Vagina (tissue), 2 donors: Measurements from ENCODE around the gene IVNS1ABP. TPM values are rescaled to one million over a fixed set of nuclear protein-coding genes. Genes with fewer than 3 reads are reported as not detected.

Experiments
- DNase-seq, 2 donors: peaks; one replicate each; pipeline ENCODE4 v3.0.0-alpha.2; 2017; ENCODE audit errors: extremely low spot score in 2 of 2
- H3K27ac ChIP-seq: fragments of 200-600 bp; sonication (generic); one replicate; pipeline ENCODE4 v1.5.1; 2019
- H3K27me3 ChIP-seq: fragments of 200-600 bp; sonication (generic); one replicate; pipeline ENCODE4 v1.5.1; 2019
- H3K36me3 ChIP-seq, 2 donors: fragments of 200-600 bp; sonication (generic); one replicate each; pipeline ENCODE4 v1.5.1; 2017 to 2019
- H3K4me1 ChIP-seq: fragments of 200-600 bp; sonication (generic); one replicate; pipeline ENCODE4 v1.5.1; 2019
- H3K4me3 ChIP-seq, 2 donors: fragments of 200-600 bp; sonication (generic); 1 replicate in 1 of 2; 2 replicates in 1 of 2; pipeline ENCODE4 v1.5.1; 2016 to 2019
- H3K9me3 ChIP-seq: fragments of 200-600 bp; sonication (generic); one replicate; pipeline ENCODE4 v1.5.1; 2019
- CTCF ChIP-seq, 3 experiments: fragments of 450-650 bp in 2 of 3; fragments of 200-600 bp in 1 of 3; sonication (generic) in 1 of 3; IDR thresholded peaks; one replicate each; pipeline ENCODE4 v1.5.1; 2017 to 2019; ENCODE audit warnings: antibody characterized with exemption in 3 of 3, mild to moderate bottlenecking in 2 of 3, moderate library complexity in 2 of 3
- POLR2A ChIP-seq, 2 donors: fragments of 450-650 bp; IDR thresholded peaks; one replicate each; pipeline ENCODE4 v1.6.1; 2017; ENCODE audit warnings: antibody characterized with exemption in 2 of 2, mild to moderate bottlenecking in 2 of 2, moderate library complexity in 2 of 2
- POLR2AphosphoS5 ChIP-seq, 2 donors: sonication (generic); formaldehyde crosslinking; IDR thresholded peaks; one replicate each; pipeline ENCODE4 v1.9.0; 2017; ENCODE audit warnings: antibody characterized with exemption in 2 of 2, mild to moderate bottlenecking in 2 of 2, low read depth in 1 of 2; ENCODE audit not compliant: insufficient read depth in 1 of 2
- intact Hi-C: fragments of 100-400 bp; cut with DNase I; formaldehyde crosslinking; loops from one replicate; pipeline ENCODE4 v1.15.1; 2023
- total RNA-seq: library from RNA; depleted of rRNA; stranded (reverse); fragments of >200 nt; gene quantifications from one replicate; pipeline ENCODE4 v1.2.3, GENCODE V29; 2016

IVNS1ABP gene
- total RNA-seq, 1 donor from 2014 or later: 125 TPM

GRCh38 chr1:185295091-185295490, 22.0 kb downstream of the IVNS1ABP start:
- H3K9me3 ChIP-seq: no peaks in the 10 kb centered on the region
- no peak for TF ChIP-seq POLR2AphosphoS5 (IDR thresholded peaks at IDR 0.05; ENCODE audit: insufficient read depth in 1 of 2, low read depth in 1 of 2)
- TF ChIP-seq CTCF (IDR thresholded peaks at IDR 0.05): no peak
- no peak for TF ChIP-seq POLR2A (IDR thresholded peaks at IDR 0.05)
- intact Hi-C loops: no loop called here
- peaks cover 0 to 40% of the 10 kb centered on the region in 2 donors for H3K36me3 ChIP-seq
- H3K4me1 ChIP-seq: peaks cover 9% of the 10 kb centered on the region
- H3K27me3 ChIP-seq: no peaks in the 10 kb centered on the region
- no peak overlapping the region for H3K4me3 ChIP-seq
- no peak for DNase-seq
- no peak overlapping the region for H3K27ac ChIP-seq

- Histone ChIP-seq H3K27ac (no peak overlapping the region), H3K4me3 (no peak overlapping the region), H3K9me3 (no peaks in the 10 kb centered on the region), H3K36me3 (peaks cover 0 to 30% of the 10 kb centered on the region in 2 donors), H3K27me3 (no peaks in the 10 kb centered on the region), H3K4me1 (peaks cover 9% of the 10 kb centered on the region)
- intact Hi-C loops: no loop called here
- DNase-seq: no peak
- no peak for TF ChIP-seq CTCF (IDR thresholded peaks at IDR 0.05)
- TF ChIP-seq POLR2AphosphoS5 (IDR thresholded peaks at IDR 0.05; ENCODE audit: insufficient read depth in 1 of 2, low read depth in 1 of 2): no peak
- no peak for TF ChIP-seq POLR2A (IDR thresholded peaks at IDR 0.05)
Measured at GRCh38 chr1:185293967-185294542, 23.0 kb downstream of the IVNS1ABP start.

GRCh38 chr1:185292237-185292636, 24.8 kb downstream of the IVNS1ABP start:
- intact Hi-C loops: no loop called here
- H3K9me3 ChIP-seq: no peaks in the 10 kb centered on the region
- no peaks in the 10 kb centered on the region for H3K27me3 ChIP-seq
- H3K36me3 ChIP-seq: peaks cover 0 to 13% of the 10 kb centered on the region in 2 donors
- H3K27ac ChIP-seq: no peak overlapping the region
- no peak for DNase-seq
- no peak overlapping the region for H3K4me3 ChIP-seq
- peaks cover 9% of the 10 kb centered on the region for H3K4me1 ChIP-seq
- TF ChIP-seq POLR2A (IDR thresholded peaks at IDR 0.05): no peak
- TF ChIP-seq CTCF (IDR thresholded peaks at IDR 0.05): no peak
- no peak for TF ChIP-seq POLR2AphosphoS5 (IDR thresholded peaks at IDR 0.05; ENCODE audit: insufficient read depth in 1 of 2, low read depth in 1 of 2)

- intact Hi-C loops: no loop called here
- Histone ChIP-seq H3K9me3 (no peaks in the 10 kb centered on the region), H3K4me1 (peaks cover 9% of the 10 kb centered on the region), H3K27ac (no peak overlapping the region), H3K27me3 (no peaks in the 10 kb centered on the region), H3K4me3 (no peak overlapping the region), H3K36me3 (peaks cover 0 to 7% of the 10 kb centered on the region in 2 donors)
- DNase-seq: no peak
- no peak for TF ChIP-seq POLR2AphosphoS5 (IDR thresholded peaks at IDR 0.05; ENCODE audit: insufficient read depth in 1 of 2, low read depth in 1 of 2)
- no peak for TF ChIP-seq POLR2A (IDR thresholded peaks at IDR 0.05)
- no peak for TF ChIP-seq CTCF (IDR thresholded peaks at IDR 0.05)
Measured at GRCh38 chr1:185291652-185292051, 25.4 kb downstream of the IVNS1ABP start.

- Histone ChIP-seq H3K36me3 (peaks cover 0 to 2% of the 10 kb centered on the region in 2 donors), H3K27ac (no peak overlapping the region), H3K4me3 (no peak overlapping the region), H3K9me3 (no peaks in the 10 kb centered on the region), H3K4me1 (peaks cover 9% of the 10 kb centered on the region), H3K27me3 (no peaks in the 10 kb centered on the region)
- intact Hi-C loops: no loop called here
- no peak for TF ChIP-seq POLR2AphosphoS5 (IDR thresholded peaks at IDR 0.05; ENCODE audit: insufficient read depth in 1 of 2, low read depth in 1 of 2)
- DNase-seq: no peak
Measured at GRCh38 chr1:185291159-185291558, 25.9 kb downstream of the IVNS1ABP start.
